Heart right ventricle (tissue), 16 donors: Measurements from ENCODE around the gene S100A8. TPM values are rescaled to one million over a fixed set of nuclear protein-coding genes. Genes with fewer than 3 reads are reported as not detected.

Experiments used
- ATAC-seq, 8 donors: fragments of 200-7000 bp; cut with Tn5 transposase; one replicate each; pipeline ENCODE4 v1.9.1; 2020; ENCODE audit warnings: mild to moderate bottlenecking in 8 of 8, moderate library complexity in 8 of 8, moderate number of reproducible peaks in 1 of 8
- DNase-seq, 2 donors: peaks; one replicate each; pipeline ENCODE4 v3.0.0-alpha.2; 2020
- H3K27ac ChIP-seq, 10 donors: fragments of 200-600 bp; sonication (generic) in 2 of 10; one replicate each; pipeline versions ENCODE4 v1.5.0 to v1.8.0; 2020 to 2022; ENCODE audit warnings: mild to moderate bottlenecking in 3 of 10
- H3K27me3 ChIP-seq, 7 donors: fragments of 200-600 bp; one replicate each; pipeline ENCODE4 v1.8.0; 2021 to 2022; ENCODE audit warnings: mild to moderate bottlenecking in 2 of 7
- H3K36me3 ChIP-seq, 9 donors: fragments of 200-600 bp; sonication (generic) in 1 of 9; one replicate each; pipeline versions ENCODE4 v1.5.0 to v1.8.0; 2020 to 2022; ENCODE audit warnings: mild to moderate bottlenecking in 2 of 9
- H3K4me1 ChIP-seq, 9 donors: fragments of 200-600 bp; sonication (generic) in 1 of 9; one replicate each; pipeline versions ENCODE4 v1.5.0 to v1.8.0; 2020 to 2022; ENCODE audit warnings: mild to moderate bottlenecking in 4 of 9
- H3K4me3 ChIP-seq, 10 donors: fragments of 200-600 bp; sonication (generic) in 2 of 10; one replicate each; pipeline versions ENCODE4 v1.5.0 to v1.8.0; 2020 to 2022; ENCODE audit warnings: mild to moderate bottlenecking in 7 of 10, moderate library complexity in 2 of 10
- H3K9me3 ChIP-seq, 11 donors: fragments of 200-600 bp in 10 of 11; sonication (generic) in 2 of 11; one replicate each; pipeline versions ENCODE4 v1.5.0 to v1.8.0; 2013 to 2022; ENCODE audit warnings: mild to moderate bottlenecking in 2 of 11, control low read depth in 1 of 11, moderate library complexity in 1 of 11
- CTCF ChIP-seq, 9 donors: fragments of 200-600 bp; sonication (generic) in 2 of 9; IDR thresholded peaks; one replicate each; pipeline versions ENCODE4 v1.5.0 to v1.8.0; 2021 to 2022; ENCODE audit warnings: antibody characterized with exemption in 9 of 9, mild to moderate bottlenecking in 5 of 9, moderate library complexity in 1 of 9
- WGBS, 2 donors: extraction: QIAGEN DNeasy Blood & Tissue Kit; methylation state at CpG; one replicate each; pipeline ENCODE4 v1.1.7; 2013; ENCODE audit warnings: inconsistent platforms in 1 of 2; 5-methylcytosine and 5-hydroxymethylcytosine counted together
- intact Hi-C, 10 donors: fragments of 100-400 bp; cut with DNase I; formaldehyde crosslinking; loops; one replicate each; pipeline versions ENCODE4 v1.11.1 to v1.14.2; 2022
- polyA plus RNA-seq, 2 donors: library from polyadenylated mRNA; stranded (reverse); fragments of 200-250 nt; gene quantifications; one replicate each; pipeline ENCODE4 v1.2.3, GENCODE V29; 2013
- total RNA-seq, 10 donors: library from RNA; stranded (reverse); fragmentation: NEBNext Ultra II Directional in 3 of 10; extraction: Animal tissue kit (Norgen Biotek cat#: 25700) in 3 of 10; gene quantifications; one replicate each; pipeline versions ENCODE4 v1.2.1 to v1.2.4, GENCODE V29; 2021 to 2023
- donor health status: Arrhythmogenic right ventricular cardiomyopathy.
- donor health status: ischemic (EF 13 %, LVEDD 7.1; RV severe dilation, severe dysfunction).
- donor health status: healthy with polysubstance abuse.
- donor health status: DM: no; HTN: yes; CAD: no.
- donor health status: DM: no; HTN: no; CAD: no.
- donor health status: ischemic (EF 25% LVEDD 6.9; RV normal size, moderate dysfunction).
- donor health status: ischemic (EF 25% LVEDD 5.7; RV mildly dilated, moderate dysfunction).
- donor health status: healthy.
- donor health status: DM: yes; HTN: yes; CAD: no.
- donor health status: Ischemic cardiomyopathy.
- donor health status: ischemic (EF 35%, LVEDD 5.7; RV mildly dilated, moderate dysfunction).
- donor health status: nonischemic (EF 11% LVEDD 7.7; RV severe dilation, severe dysfunction).
- donor health status: DM: yes; HTN: yes; CAD: no.
- donor health status: PGD.
- donor health status: ischemic (EF 29% LVEDD 5.4; RV normal size, mild dysfunction).
- donor health status: nonischemic (EF 23%, LVEDD 6.1; RV moderate dilation, normal function).

Gene S100A8
- total and polyA plus RNA-seq, 12 donors = 6.2 to 105 (median 45.4) TPM

GRCh38 chr1:153343040-153343681, 47.7 kb downstream of the S100A8 start:
- Histone ChIP-seq H3K4me3 (no peak overlapping the region), H3K27me3 (peaks cover 0 to 42% (median 24%) of the 10 kb centered on the region in 7 donors), H3K9me3 (no peaks in the 10 kb centered on the region), H3K36me3 (no peaks in the 10 kb centered on the region), H3K4me1 (peaks cover 0 to 17% (median 0%) of the 10 kb centered on the region in 9 donors), H3K27ac (no peak overlapping the region)
- TF ChIP-seq CTCF (IDR thresholded peaks at IDR 0.05) = no peak
- 24 to 32% methylated on average over 5 of the region's 5 CpGs for WGBS, 2 donors
- intact Hi-C loops = no loop called here
- DNase-seq (no peak), ATAC-seq (no peak)

GRCh38 chr1:153342178-153342577, 48.7 kb downstream of the S100A8 start:
- H3K4me3 ChIP-seq = no peak overlapping the region
- ATAC-seq (no peak), DNase-seq (no peak)
- WGBS, 2 donors = 58 to 67% methylated on average over 3 of the region's 3 CpGs
- intact Hi-C loops = no loop called here
- no peaks in the 10 kb centered on the region for H3K36me3 ChIP-seq
- H3K27ac ChIP-seq = no peak overlapping the region
- no peak for TF ChIP-seq CTCF (IDR thresholded peaks at IDR 0.05)
- H3K4me1 ChIP-seq = peaks cover 0 to 17% (median 0%) of the 10 kb centered on the region in 9 donors
- peaks cover 0 to 34% (median 21%) of the 10 kb centered on the region in 7 donors for H3K27me3 ChIP-seq
- H3K9me3 ChIP-seq = no peaks in the 10 kb centered on the region

- no peaks in the 10 kb centered on the region for H3K36me3 ChIP-seq
- 89 to 92% methylated on average over 4 of the region's 4 CpGs for WGBS, 2 donors
- H3K27ac ChIP-seq = no peak overlapping the region
- intact Hi-C loops = no loop called here
- TF ChIP-seq CTCF (IDR thresholded peaks at IDR 0.05) = no peak
- peaks cover 0 to 17% (median 0%) of the 10 kb centered on the region in 9 donors for H3K4me1 ChIP-seq
- no peak overlapping the region for H3K4me3 ChIP-seq
- DNase-seq (no peak), ATAC-seq (no peak)
- peaks cover 0 to 29% (median 15%) of the 10 kb centered on the region in 7 donors for H3K27me3 ChIP-seq
- H3K9me3 ChIP-seq = no peaks in the 10 kb centered on the region
Measured at GRCh38 chr1:153341431-153341934, 49.4 kb downstream of the S100A8 start.

- no peak overlapping the region for H3K27ac ChIP-seq
- no peak overlapping the region for H3K4me3 ChIP-seq
- no peak for DNase-seq
- no peaks in the 10 kb centered on the region for H3K9me3 ChIP-seq
- no peak for TF ChIP-seq CTCF (IDR thresholded peaks at IDR 0.05)
- WGBS, 2 donors = 89 to 95% methylated on average over 10 of the region's 10 CpGs
- H3K27me3 ChIP-seq = peaks cover 0 to 18% (median 10%) of the 10 kb centered on the region in 7 donors
- ATAC-seq = no peak
- intact Hi-C loops = no loop called here
- no peaks in the 10 kb centered on the region for H3K36me3 ChIP-seq
- H3K4me1 ChIP-seq = peaks cover 0 to 14% (median 0%) of the 10 kb centered on the region in 9 donors
Measured at GRCh38 chr1:153340356-153340755, 50.5 kb downstream of the S100A8 start.

Other genes starting within 250 kb of the S100A8 start
- gene SPRR2G, start 240.2 kb downstream of the S100A8 start, total RNA-seq = not detected
- not detected for gene SPRR2G, start 240.2 kb downstream of the S100A8 start, polyA plus RNA-seq
- gene LELP1, start 187.6 kb downstream of the S100A8 start, total RNA-seq = not detected
- not detected for gene LELP1, start 187.6 kb downstream of the S100A8 start, polyA plus RNA-seq
- gene PRR9, start 173.5 kb downstream of the S100A8 start, total RNA-seq = not detected
- not detected for gene PRR9, start 173.5 kb downstream of the S100A8 start, polyA plus RNA-seq
- not detected for gene LORICRIN, start 131.4 kb downstream of the S100A8 start, total RNA-seq
- not detected for gene LORICRIN, start 131.4 kb downstream of the S100A8 start, polyA plus RNA-seq
- gene PGLYRP3, start 78.1 kb downstream of the S100A8 start, total RNA-seq = not detected
- gene PGLYRP3, start 78.1 kb downstream of the S100A8 start, polyA plus RNA-seq = not detected
- not detected for gene PGLYRP4, start 42.2 kb downstream of the S100A8 start, total RNA-seq
- not detected for gene PGLYRP4, start 42.2 kb downstream of the S100A8 start, polyA plus RNA-seq
- gene S100A9, start 33.2 kb downstream of the S100A8 start, total RNA-seq = 100 to 1,000 TPM in 3 of 10 donors, 10 to 100 TPM in 6, 1 to 10 TPM in 1; 9.9 to 182 (median 36.0) TPM
- 100 to 1,000 TPM; 111 to 177 TPM for gene S100A9, start 33.2 kb downstream of the S100A8 start, polyA plus RNA-seq
- 10 to 100 TPM in 1 of 10 donors, 1 to 10 TPM in 6, under 1 TPM in 2, not detected in 1; 0.49 to 12.9 (median 1.9) TPM for gene S100A12, start 15.5 kb downstream of the S100A8 start, total RNA-seq
- 1 to 10 TPM; 4.6 to 6.2 TPM for gene S100A12, start 15.5 kb downstream of the S100A8 start, polyA plus RNA-seq
- not detected for gene S100A7A, start 25.4 kb upstream of the S100A8 start, total RNA-seq
- gene S100A7A, start 25.4 kb upstream of the S100A8 start, polyA plus RNA-seq = not detected
- gene S100A7, start 69.6 kb upstream of the S100A8 start, total RNA-seq = not detected
- under 1 TPM in 1 of 2 donors, not detected in 1; 0.20 TPM for gene S100A7, start 69.6 kb upstream of the S100A8 start, polyA plus RNA-seq
- gene S100A6, start 144.9 kb upstream of the S100A8 start, total RNA-seq = 100 to 1,000 TPM; 237 to 385 (median 294) TPM
- gene S100A6, start 144.9 kb upstream of the S100A8 start, polyA plus RNA-seq = 1,000 to 10,000 TPM in 1 of 2 donors, 100 to 1,000 TPM in 1; 630 to 2,261 TPM
- not detected for gene S100A5, start 149.9 kb upstream of the S100A8 start, total RNA-seq
- not detected for gene S100A5, start 149.9 kb upstream of the S100A8 start, polyA plus RNA-seq
- gene S100A4, start 154.7 kb upstream of the S100A8 start, total RNA-seq = 100 to 1,000 TPM in 2 of 10 donors, 10 to 100 TPM in 8; 29.4 to 166 (median 68.1) TPM
- 100 to 1,000 TPM; 196 to 755 TPM for gene S100A4, start 154.7 kb upstream of the S100A8 start, polyA plus RNA-seq
- gene S100A3, start 158.2 kb upstream of the S100A8 start, total RNA-seq = 1 to 10 TPM in 3 of 10 donors, under 1 TPM in 1, not detected in 6; 0.30 to 2.9 (median 1.9) TPM
- gene S100A3, start 158.2 kb upstream of the S100A8 start, polyA plus RNA-seq = 1 to 10 TPM; 2.4 to 6.3 TPM
- 1 to 10 TPM in 9 of 10 donors, not detected in 1; 1.2 to 4.5 (median 3.1) TPM for gene S100A2, start 174.8 kb upstream of the S100A8 start, total RNA-seq
- gene S100A2, start 174.8 kb upstream of the S100A8 start, polyA plus RNA-seq = 1 to 10 TPM; 2.2 to 7.4 TPM
- 10 to 100 TPM; 28.8 to 68.2 (median 40.2) TPM for gene S100A16, start 222.1 kb upstream of the S100A8 start, total RNA-seq
- 100 to 1,000 TPM in 1 of 2 donors, 10 to 100 TPM in 1; 98.6 to 176 TPM for gene S100A16, start 222.1 kb upstream of the S100A8 start, polyA plus RNA-seq
- gene S100A14, start 225.3 kb upstream of the S100A8 start, total RNA-seq = 1 to 10 TPM; 1.7 to 7.3 (median 4.6) TPM
- 1 to 10 TPM in 1 of 2 donors, under 1 TPM in 1; 0.80 to 4.1 TPM for gene S100A14, start 225.3 kb upstream of the S100A8 start, polyA plus RNA-seq
- 100 to 1,000 TPM; 101 to 150 (median 125) TPM for gene S100A13, start 236.4 kb upstream of the S100A8 start, total RNA-seq
- 100 to 1,000 TPM; 173 to 335 TPM for gene S100A13, start 236.4 kb upstream of the S100A8 start, polyA plus RNA-seq
- gene S100A1, start 237.4 kb upstream of the S100A8 start, total RNA-seq = 1,000 to 10,000 TPM; 1,287 to 3,035 (median 2,343) TPM
- 1,000 to 10,000 TPM in 1 of 2 donors, 100 to 1,000 TPM in 1; 685 to 2,765 TPM for gene S100A1, start 237.4 kb upstream of the S100A8 start, polyA plus RNA-seq
- 10 to 100 TPM; 67.4 to 95.5 (median 77.8) TPM for gene CHTOP, start 243.0 kb upstream of the S100A8 start, total RNA-seq
- 10 to 100 TPM; 61.6 to 76.2 TPM for gene CHTOP, start 243.0 kb upstream of the S100A8 start, polyA plus RNA-seq